GM19468 (cell line): ENCODE results near the gene B3GNT8.
"Not testable (repeated sequence)": the region's sequence is repeated elsewhere in the genome, so short reads cannot be mapped to it uniquely, and the experiment has no call there.

ENCODE experiments used
- ATAC-seq: cut with Tn5 transposase; IDR thresholded peaks from one replicate; pipeline ENCODE4 v1.9.1; 2021; ENCODE audit warnings: mild to moderate bottlenecking, moderate library complexity, moderate number of reproducible peaks; ENCODE audit not compliant: unreplicated experiment; ENCODE audit errors: extremely low read depth

B3GNT8 gene

GRCh38 chr19:41398050-41398418 is 29.1 kb downstream of the B3GNT8 start:
- ATAC-seq, result no peak

GRCh38 chr19:41397086-41398049 is 29.8 kb downstream of the B3GNT8 start, which contains the start of the genes BCKDHA and EXOSC5:
TSS of gene BCKDHA (plus strand) at chr19:41397818. CDS start at chr19:41397828, 10 bp downstream.
TSS of gene EXOSC5 (minus strand) at chr19:41397359. CDS start at chr19:41397328, 31 bp downstream.
- ATAC-seq, result peak; percentile 79

GRCh38 chr19:41395355-41395754 is 31.8 kb downstream of the B3GNT8 start:
- no peak for ATAC-seq

GRCh38 chr19:41392775-41393174 is 34.4 kb downstream of the B3GNT8 start:
- ATAC-seq, result no peak

GRCh38 chr19:41391618-41392017 is 35.6 kb downstream of the B3GNT8 start:
- ATAC-seq, result no peak

GRCh38 chr19:41386442-41386841 is 40.7 kb downstream of the B3GNT8 start:
- ATAC-seq, result no peak

- ATAC-seq, result no peak
Observed at GRCh38 chr19:41384351-41384750, 42.8 kb downstream of the B3GNT8 start.

GRCh38 chr19:41381536-41381935 is 45.6 kb downstream of the B3GNT8 start:
- not testable (repeated sequence) for ATAC-seq

- peak; percentile 33 for ATAC-seq
Observed at GRCh38 chr19:41377977-41378709, 49.0 kb downstream of the B3GNT8 start.

- ATAC-seq, result no peak
Observed at GRCh38 chr19:41376998-41377365, 50.2 kb downstream of the B3GNT8 start.

GRCh38 chr19:41376241-41376997 is 50.8 kb downstream of the B3GNT8 start, which contains the start of gene TMEM91:
TSS of gene TMEM91 (plus strand) at chr19:41376533. CDS start at chr19:41378310, 1,777 bp downstream.
- ATAC-seq, result no peak
